GM10248 (cell line): Measurements from ENCODE around the gene TBL3.

Experiments
- CTCF ChIA-PET: fragments of 300-600 bp; sonication (Branson Sonifier 250); formaldehyde crosslinking; extraction: SDS; loops from one replicate; lab custom pipeline; 2021; ENCODE audit warnings: antibody characterized with exemption; lab: Yijun Ruan, JAX
- POLR2A ChIA-PET: fragments of 350-650 bp; sonication (Branson Sonifier 250); formaldehyde crosslinking; extraction: SDS; loops from one replicate; lab custom pipeline; 2020; ENCODE audit warnings: antibody characterized with exemption; lab: Yijun Ruan, JAX
- DNase-seq: peaks from one replicate; pipeline ENCODE4 v3.0.0; 2012; ENCODE audit errors: extremely low spot score
- TF ChIP-seq, protein P1 (sequence below): IDR thresholded peaks from 2 replicates; pipeline ENCODE4 v1.5.1; 2012; ENCODE audit warnings: mild to moderate bottlenecking, low read depth; ENCODE audit errors: extremely low read depth, missing control alignments, control extremely low read depth

TBL3 gene

GRCh38 chr16:1973461-1974156 is 1.8 kb downstream of the TBL3 start:
- DNase-seq = no peak
- TF ChIP-seq, protein P1, sequence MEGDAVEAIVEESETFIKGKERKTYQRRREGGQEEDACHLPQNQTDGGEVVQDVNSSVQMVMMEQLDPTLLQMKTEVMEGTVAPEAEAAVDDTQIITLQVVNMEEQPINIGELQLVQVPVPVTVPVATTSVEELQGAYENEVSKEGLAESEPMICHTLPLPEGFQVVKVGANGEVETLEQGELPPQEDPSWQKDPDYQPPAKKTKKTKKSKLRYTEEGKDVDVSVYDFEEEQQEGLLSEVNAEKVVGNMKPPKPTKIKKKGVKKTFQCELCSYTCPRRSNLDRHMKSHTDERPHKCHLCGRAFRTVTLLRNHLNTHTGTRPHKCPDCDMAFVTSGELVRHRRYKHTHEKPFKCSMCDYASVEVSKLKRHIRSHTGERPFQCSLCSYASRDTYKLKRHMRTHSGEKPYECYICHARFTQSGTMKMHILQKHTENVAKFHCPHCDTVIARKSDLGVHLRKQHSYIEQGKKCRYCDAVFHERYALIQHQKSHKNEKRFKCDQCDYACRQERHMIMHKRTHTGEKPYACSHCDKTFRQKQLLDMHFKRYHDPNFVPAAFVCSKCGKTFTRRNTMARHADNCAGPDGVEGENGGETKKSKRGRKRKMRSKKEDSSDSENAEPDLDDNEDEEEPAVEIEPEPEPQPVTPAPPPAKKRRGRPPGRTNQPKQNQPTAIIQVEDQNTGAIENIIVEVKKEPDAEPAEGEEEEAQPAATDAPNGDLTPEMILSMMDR = no peak
- CTCF ChIA-PET = interaction anchor here (0.8 kb wide), 1 partner anchor 10 kb away, joined by 3 read pairs; no protein-coding TSS in a partner anchor
- POLR2A ChIA-PET = interaction anchor here (0.5 to 0.9 kb wide), 2 partner anchors 9 to 45 kb away, joined by 3 to 5 read pairs; partner anchors contain the start of gene RPS2

DNA sequence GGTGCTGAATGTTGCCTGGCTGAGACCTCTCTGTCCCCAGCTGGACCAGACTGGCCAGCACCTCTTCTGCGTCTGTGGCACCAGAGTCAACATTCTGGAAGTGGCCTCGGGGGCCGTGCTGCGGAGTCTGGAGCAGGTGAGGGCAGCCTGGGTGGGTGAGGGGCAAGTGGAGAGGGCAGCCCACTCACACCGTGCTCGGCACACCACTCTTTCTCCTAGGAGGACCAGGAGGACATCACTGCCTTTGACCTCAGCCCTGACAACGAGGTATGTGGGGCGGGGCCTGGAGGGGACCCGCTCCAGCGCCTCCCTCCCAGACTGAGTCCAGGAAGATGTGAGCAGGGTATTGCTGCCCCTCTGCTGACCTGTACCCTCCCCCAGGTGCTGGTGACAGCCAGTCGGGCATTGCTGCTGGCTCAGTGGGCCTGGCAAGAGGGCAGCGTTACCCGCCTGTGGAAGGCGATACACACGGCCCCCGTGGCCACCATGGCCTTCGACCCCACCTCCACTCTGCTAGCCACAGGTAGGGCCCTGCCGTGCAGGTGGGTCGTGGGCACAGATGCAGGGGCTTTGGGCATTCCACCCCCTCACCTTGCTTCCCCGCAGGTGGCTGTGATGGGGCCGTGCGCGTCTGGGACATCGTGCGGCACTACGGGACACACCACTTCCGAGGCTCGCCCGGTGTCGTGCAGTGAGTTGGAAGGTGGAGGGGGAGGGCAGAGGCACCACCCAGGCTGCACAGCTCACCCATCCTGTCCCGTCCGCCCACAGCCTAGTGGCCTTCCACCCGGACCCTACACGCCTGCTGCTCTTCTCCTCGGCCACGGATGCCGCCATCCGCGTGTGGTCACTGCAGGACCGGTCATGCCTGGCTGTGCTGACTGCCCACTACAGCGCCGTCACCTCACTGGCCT is 2.6 kb downstream of the TBL3 start:
- TF ChIP-seq, protein P1 = no peak
- CTCF ChIA-PET = no interaction called here
- no peak for DNase-seq
- POLR2A ChIA-PET = interaction anchor here (0.5 to 2.7 kb wide), 4 partner anchors 9 to 181 kb away, joined by 3 to 19 read pairs (median 4); partner anchors contain the start of genes RNF151, RPS2 and TRAF7

GRCh38 chr16:1975432-1976215 is 3.8 kb downstream of the TBL3 start:
- DNase-seq = no peak
- ChIA-PET CTCF (no interaction called here), POLR2A (interaction anchor here (1.3 to 2.7 kb wide), 2 partner anchors 10 to 180 kb away, joined by 4 to 19 read pairs; partner anchors contain the start of genes RNF151, RPS2 and TRAF7)
- TF ChIP-seq, protein P1 = no peak

GRCh38 chr16:1976216-1976520 is 4.3 kb downstream of the TBL3 start:
- ChIA-PET CTCF (no interaction called here), POLR2A (interaction anchor here (0.6 to 2.7 kb wide), 3 partner anchors 11 to 293 kb away, joined by 3 to 19 read pairs (median 3); partner anchors contain the start of genes RNF151, RPS2 and TRAF7)

DNA sequence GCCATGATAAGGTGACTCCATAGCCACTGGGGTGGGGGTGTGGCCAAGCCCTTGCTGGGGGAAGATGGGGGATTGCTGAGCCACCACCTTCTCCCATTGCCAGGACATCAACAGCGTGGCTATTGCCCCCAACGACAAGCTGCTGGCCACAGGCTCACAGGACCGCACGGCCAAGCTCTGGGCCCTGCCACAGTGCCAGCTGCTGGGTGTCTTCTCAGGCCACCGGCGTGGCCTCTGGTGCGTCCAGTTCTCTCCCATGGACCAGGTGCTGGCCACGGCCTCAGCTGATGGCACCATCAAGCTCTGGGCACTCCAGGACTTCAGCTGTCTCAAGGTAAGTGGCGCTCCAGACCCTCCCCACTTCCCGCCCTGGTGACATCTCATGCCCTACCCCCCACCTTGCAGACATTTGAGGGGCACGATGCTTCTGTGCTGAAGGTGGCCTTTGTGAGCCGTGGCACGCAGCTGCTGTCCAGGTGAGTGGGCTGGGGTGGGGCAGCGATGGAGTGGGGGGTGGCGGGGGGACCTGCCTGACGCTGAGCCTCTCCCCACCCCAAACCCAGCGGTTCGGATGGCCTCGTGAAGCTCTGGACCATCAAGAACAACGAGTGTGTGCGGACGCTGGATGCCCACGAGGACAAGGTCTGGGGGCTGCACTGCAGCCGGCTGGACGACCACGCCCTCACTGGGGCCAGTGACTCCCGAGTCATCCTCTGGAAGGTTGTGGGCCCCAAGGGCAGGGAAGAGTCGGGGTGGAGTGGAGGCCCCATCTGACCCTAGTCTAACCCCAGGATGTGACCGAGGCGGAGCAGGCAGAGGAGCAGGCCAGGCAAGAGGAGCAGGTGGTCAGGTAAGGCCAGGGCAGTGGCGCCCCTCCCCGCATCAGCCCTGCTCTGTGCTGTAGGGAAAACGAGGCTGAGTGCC is 5.4 kb downstream of the TBL3 start:
- CTCF ChIA-PET = no interaction called here
- POLR2A ChIA-PET = interaction anchor here (0.6 to 2.7 kb wide), 4 partner anchors 12 to 1625 kb away, joined by 3 to 19 read pairs (median 4); partner anchors contain the start of genes AXIN1, RNF151, RPS2 and TRAF7
- DNase-seq = no peak
- TF ChIP-seq, protein P1 = no peak

More at GRCh38 chr16:1976216-1976520, 4.3 kb downstream of the TBL3 start:
- TF ChIP-seq, protein P1 = no peak
- no peak for DNase-seq
